IMR-90 (cell line): Measurements from ENCODE around the gene ATP2A3. TPM values are rescaled to one million over a fixed set of nuclear protein-coding genes. Genes with fewer than 3 reads are reported as not detected.
"Not testable (repeated sequence)": the region's sequence is repeated elsewhere in the genome, so short reads cannot be mapped to it uniquely, and the experiment has no call there.

Experiments
- ATAC-seq: fragments of 200-7000 bp; cut with Tn5 transposase; 2 replicates; pipeline ENCODE4 v1.9.1; 2020; ENCODE audit warnings: low read depth, mild to moderate bottlenecking, moderate library complexity
- BruUV-seq: library from RNA; stranded (reverse); fragments of 400-500 nt; replicated peaks from 2 replicates; lab custom pipeline; 2021; lab: Mats Ljungman, UMichigan
- CTCF ChIA-PET: fragments of 300-600 bp; formaldehyde crosslinking; extraction: SDS; loops from one replicate; lab custom pipeline; 2021; ENCODE audit warnings: antibody characterized with exemption; lab: Yijun Ruan, JAX
- POLR2A ChIA-PET: fragments of 300-600 bp; sonication (Branson Sonifier 250); formaldehyde crosslinking; loops from one replicate; lab custom pipeline; 2022; ENCODE audit warnings: antibody characterized with exemption; ENCODE audit not compliant: unreplicated experiment; lab: Charles Lee
- DNase-seq: peaks from one replicate; pipeline ENCODE4 v3.0.0; 2013
- H2AFZ ChIP-seq: replicated peaks from 2 replicates; pipeline ENCODE3; 2013; ENCODE audit warnings: low read length, mild to moderate bottlenecking; ENCODE audit not compliant: poor library complexity
- H2AK5ac ChIP-seq: 2 replicates; pipeline ENCODE4 v1.6.1; 2013; ENCODE audit warnings: low read depth, low read length, inconsistent platforms
- H2AK9ac ChIP-seq: replicated peaks from 2 replicates; pipeline ENCODE3; 2013; ENCODE audit warnings: mild to moderate bottlenecking, low read depth, low read length, moderate library complexity; ENCODE audit not compliant: poor library complexity
- H2BK120ac ChIP-seq: 2 replicates; pipeline ENCODE4 v1.6.1; 2013; ENCODE audit warnings: low read depth, low read length, inconsistent platforms
- H2BK15ac ChIP-seq: 3 replicates; pipeline ENCODE4 v1.6.1; 2013; ENCODE audit warnings: low read depth, low read length, inconsistent platforms
- H2BK20ac ChIP-seq: 2 replicates; pipeline ENCODE4 v1.6.1; 2013; ENCODE audit warnings: low read depth, mild to moderate bottlenecking, inconsistent platforms, low read length, moderate library complexity
- H2BK5ac ChIP-seq: 2 replicates; pipeline ENCODE4 v1.6.1; 2013; ENCODE audit warnings: mild to moderate bottlenecking, low read depth, low read length, inconsistent platforms; ENCODE audit not compliant: poor library complexity, severe bottlenecking
- H3K14ac ChIP-seq: replicated peaks from 2 replicates; pipeline ENCODE4 v1.6.1; 2013; ENCODE audit warnings: low read depth, low read length, inconsistent platforms
- H3K18ac ChIP-seq: 2 replicates; pipeline ENCODE4 v1.6.1; 2013; ENCODE audit warnings: low read depth, low read length, control low read depth
- H3K23ac ChIP-seq: 2 replicates; pipeline ENCODE4 v1.6.1; 2013; ENCODE audit warnings: low read depth, low read length, inconsistent platforms
- H3K27ac ChIP-seq: 2 replicates; pipeline ENCODE4 v1.5.1; 2013; ENCODE audit warnings: mild to moderate bottlenecking, control low read depth, low read length; ENCODE audit not compliant: insufficient read depth
- H3K27me3 ChIP-seq: 2 replicates; pipeline ENCODE4 v1.6.1; 2013; ENCODE audit warnings: low read length; ENCODE audit not compliant: control insufficient read depth, insufficient read depth
- H3K36me3 ChIP-seq: 2 replicates; pipeline ENCODE4 v1.6.1; 2013; ENCODE audit warnings: low read length, mixed read lengths; ENCODE audit not compliant: control insufficient read depth, insufficient read depth
- H3K4ac ChIP-seq: 2 replicates; pipeline ENCODE4 v1.6.1; 2013; ENCODE audit warnings: low read depth, low read length, inconsistent platforms
- H3K4me1 ChIP-seq: 2 replicates; pipeline ENCODE4 v1.6.1; 2013; ENCODE audit warnings: low read length, mixed read lengths; ENCODE audit not compliant: control insufficient read depth, insufficient read depth
- H3K4me2 ChIP-seq: 2 replicates; pipeline ENCODE4 v1.6.1; 2013; ENCODE audit warnings: low read depth, mild to moderate bottlenecking, control low read depth, low read length, moderate library complexity
- H3K4me3 ChIP-seq: 2 replicates; pipeline ENCODE4 v1.5.1; 2013; ENCODE audit warnings: low read depth, mild to moderate bottlenecking, control low read depth, low read length, moderate library complexity; ENCODE audit not compliant: insufficient read depth
- H3K56ac ChIP-seq: 2 replicates; pipeline ENCODE4 v1.6.1; 2013; ENCODE audit warnings: low read length, inconsistent platforms; ENCODE audit not compliant: insufficient read depth; ENCODE audit errors: extremely low read depth
- H3K79me1 ChIP-seq, 2 experiments: 2 replicates each; pipeline ENCODE4 v1.6.1; 2013; ENCODE audit warnings: low read length in 2 of 2, inconsistent platforms in 1 of 2, low read depth in 1 of 2
- H3K9ac ChIP-seq: 2 replicates; pipeline ENCODE4 v1.6.1; 2013; ENCODE audit warnings: low read depth, low read length, control low read depth
- H3K9me1 ChIP-seq: 2 replicates; pipeline ENCODE4 v1.6.1; 2013; ENCODE audit warnings: low read length, inconsistent platforms; ENCODE audit not compliant: insufficient read depth
- H3K9me3 ChIP-seq: 2 replicates; pipeline ENCODE4 v1.6.1; 2013; ENCODE audit warnings: low read length; ENCODE audit not compliant: control insufficient read depth, insufficient read depth
- H4K20me1 ChIP-seq: 2 replicates; pipeline ENCODE4 v1.6.1; 2013; ENCODE audit warnings: low read length, inconsistent platforms; ENCODE audit not compliant: insufficient read depth
- H4K5ac ChIP-seq: 2 replicates; pipeline ENCODE4 v1.6.1; 2013; ENCODE audit warnings: mild to moderate bottlenecking, low read depth, low read length, control low read depth
- H4K8ac ChIP-seq, 2 experiments: 2 replicates each; pipeline ENCODE4 v1.6.1; 2013; ENCODE audit warnings: low read depth in 2 of 2, low read length in 2 of 2, control low read depth in 1 of 2, inconsistent platforms in 1 of 2
- H4K91ac ChIP-seq: 2 replicates; pipeline ENCODE4 v1.6.1; 2013; ENCODE audit warnings: low read depth, low read length, inconsistent platforms; ENCODE audit not compliant: insufficient read depth
- BHLHE40 ChIP-seq: fragments of 150-350 bp; IDR thresholded peaks from 2 replicates; pipeline ENCODE4 v1.6.1; 2016; ENCODE audit warnings: mild to moderate bottlenecking, low read depth, low read length
- CHD1 ChIP-seq: IDR thresholded peaks from 2 replicates; pipeline ENCODE4 v1.6.1; 2012; ENCODE audit warnings: low read depth, low read length, improper control_type of control experiment
- MXI1 ChIP-seq: IDR thresholded peaks from 2 replicates; pipeline ENCODE4 v1.6.1; 2012; ENCODE audit warnings: low read depth, mild to moderate bottlenecking, low read length, moderate library complexity, borderline replicate concordance
- RAD21 ChIP-seq: IDR thresholded peaks from 2 replicates; pipeline ENCODE4 v1.6.1; 2012; ENCODE audit warnings: low read length, improper control_type of control experiment
- RCOR1 ChIP-seq: IDR thresholded peaks from 2 replicates; pipeline ENCODE4 v1.6.1; 2012; ENCODE audit warnings: mild to moderate bottlenecking, low read length, improper control_type of control experiment; ENCODE audit not compliant: insufficient replicate concordance
- SMC3 ChIP-seq: fragments of 150-350 bp; IDR thresholded peaks from 2 replicates; pipeline ENCODE4 v1.6.1; 2016; ENCODE audit warnings: low read depth, mild to moderate bottlenecking, antibody characterized with exemption, low read length, moderate library complexity
- WGBS, 2 experiments: methylation state at CpG; one replicate each; pipeline versions ENCODE4 v1.1.5 to v1.1.7; 2013; ENCODE audit warnings: missing lambda C conversion rate in 2 of 2; ENCODE audit not compliant: insufficient read length in 1 of 2; ENCODE audit errors: extremely low coverage in 2 of 2; 5-methylcytosine and 5-hydroxymethylcytosine counted together
- dilution Hi-C: fragments of 300-500 bp; cut with HindIII; formaldehyde crosslinking; loops from one replicate; pipeline ENCODE4 v1.14.3; 2018; ENCODE audit warnings: low sequenced_read_pairs; ENCODE audit not compliant: unreplicated experiment
- in situ Hi-C: fragments of 300-500 bp; cut with MboI; formaldehyde crosslinking; loops from 3 replicates; pipeline ENCODE4 v1.14.3; 2019; ENCODE audit warnings: low sequenced_read_pairs, inconsistent platforms, mixed read lengths
- intact Hi-C: fragments of 100-400 bp; cut with micrococcal nuclease; formaldehyde crosslinking; loops from 2 replicates; pipeline ENCODE4 v1.10.0; 2022
- polyA plus RNA-seq, 3 experiments: library from polyadenylated mRNA; depleted of rRNA; stranded (reverse); fragments of >200 nt; gene quantifications; 2 replicates each; pipeline ENCODE4 v1.2.3, GENCODE V29; 2012; ENCODE audit warnings: low replicate concordance in 1 of 3
- total RNA-seq: library from RNA; depleted of rRNA; stranded (reverse); fragments of >200 nt; gene quantifications from 2 replicates; pipeline ENCODE4 v1.2.3, GENCODE V29; 2012

ATP2A3 gene
- total and polyA plus RNA-seq, 2 of the 4 experiments (the other 2 are of a cell fraction): 0.18 to 0.63 TPM

DNA sequence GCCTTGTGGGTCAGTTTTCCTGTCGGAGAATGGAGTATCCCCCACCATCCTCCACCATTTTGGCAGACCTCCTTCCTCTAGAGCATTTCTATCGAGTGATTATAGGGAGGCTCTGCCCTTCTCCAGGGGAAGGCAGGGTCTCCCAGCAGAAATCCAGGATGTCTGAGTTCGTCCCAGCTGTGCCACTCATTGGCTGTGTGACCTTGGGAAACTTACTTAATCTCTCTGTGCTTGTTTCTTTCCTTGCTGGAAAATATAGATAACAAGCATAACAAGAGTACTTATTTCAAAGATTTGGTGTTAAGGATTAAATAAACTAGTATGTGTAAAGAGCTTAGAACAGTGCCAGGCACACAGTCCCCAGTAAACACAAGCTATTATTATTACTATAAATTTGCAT is 14.8 kb downstream of the ATP2A3 start:
- no peak overlapping the region for H2AK5ac ChIP-seq
- TF ChIP-seq RCOR1 (no peak), MXI1 (no peak), SMC3 (no peak), BHLHE40 (no peak), RAD21 (no peak), CHD1 (no peak)
- no peak overlapping the region for H4K91ac ChIP-seq
- in situ Hi-C loops: no loop called here
- no peak overlapping the region for H3K4me3 ChIP-seq
- H3K14ac ChIP-seq: no peak overlapping the region
- H3K79me1 ChIP-seq: no peaks in the 10 kb centered on the region
- no peak overlapping the region for H4K8ac ChIP-seq
- dilution Hi-C loops: no loop called here
- no peaks in the 10 kb centered on the region for H3K9me1 ChIP-seq
- H2BK5ac ChIP-seq: no peak overlapping the region
- H3K9me3 ChIP-seq: no peaks in the 10 kb centered on the region
- H3K27me3 ChIP-seq: no peaks in the 10 kb centered on the region
- H2BK120ac ChIP-seq: no peak overlapping the region
- H3K36me3 ChIP-seq: no peaks in the 10 kb centered on the region
- no peak overlapping the region for H3K18ac ChIP-seq
- H4K5ac ChIP-seq: no peak overlapping the region
- ChIA-PET CTCF (interaction anchor here (0.7 kb wide), 1 partner anchor 232 kb away, joined by 3 read pairs; no protein-coding TSS in a partner anchor), POLR2A (interaction anchor here (0.7 kb wide), 1 partner anchor 21 kb away, joined by 10 read pairs; no protein-coding TSS in a partner anchor)
- no peak for ATAC-seq
- no peak overlapping the region for H3K9ac ChIP-seq
- no peaks in the 10 kb centered on the region for H4K20me1 ChIP-seq
- no peak overlapping the region for H3K56ac ChIP-seq
- no peak overlapping the region for H2AK9ac ChIP-seq
- H3K27ac ChIP-seq: no peak overlapping the region
- H3K4me2 ChIP-seq: no peak overlapping the region
- no peak overlapping the region for H3K4ac ChIP-seq
- H2BK15ac ChIP-seq: no peak overlapping the region
- DNase-seq: no peak
- no peak overlapping the region for H2BK20ac ChIP-seq
- intact Hi-C loops: no loop called here
- H3K4me1 ChIP-seq: no peaks in the 10 kb centered on the region
- H2AFZ ChIP-seq: no peak overlapping the region
- BruUV-seq: no TSS peak
- H3K23ac ChIP-seq: no peak overlapping the region
- no CpG with 5 or more reads among the region's 3 CpGs for WGBS, 2 experiments

DNA sequence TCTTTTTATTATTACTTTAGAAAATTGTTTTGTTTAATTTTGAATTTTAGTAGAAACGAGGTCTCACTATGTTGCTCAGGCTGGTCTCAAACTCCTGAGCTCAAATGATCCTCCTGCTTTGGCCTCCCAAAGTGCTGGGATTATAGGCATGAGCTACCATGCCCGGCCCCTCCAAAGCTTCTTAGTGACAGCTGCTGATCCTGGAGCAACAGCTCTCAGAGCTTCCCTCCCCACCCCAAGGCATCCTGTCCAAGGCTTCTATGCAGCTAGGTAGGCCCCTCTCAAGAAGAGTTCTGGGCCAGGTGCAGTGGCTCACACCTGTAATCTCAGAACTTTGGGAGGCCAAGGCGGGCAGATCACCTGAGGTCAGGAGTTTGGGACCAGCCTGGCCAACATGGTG is 15.7 kb downstream of the ATP2A3 start:
- ATAC-seq, H4K5ac ChIP-seq, H4K91ac ChIP-seq, H3K23ac ChIP-seq, H3K4me1 ChIP-seq, H3K27ac ChIP-seq, H3K36me3 ChIP-seq, DNase-seq, H3K56ac ChIP-seq, H3K4ac ChIP-seq, H4K8ac ChIP-seq, H3K27me3 ChIP-seq, dilution Hi-C loops, H3K4me3 ChIP-seq, H2AK9ac ChIP-seq, H3K14ac ChIP-seq, H3K4me2 ChIP-seq, H4K20me1 ChIP-seq, in situ Hi-C loops, H3K9me1 ChIP-seq, intact Hi-C loops, H2AFZ ChIP-seq, H2BK20ac ChIP-seq, CTCF ChIA-PET, BruUV-seq, H2BK15ac ChIP-seq, POLR2A ChIA-PET, H3K9ac ChIP-seq, H3K79me1 ChIP-seq, H2BK5ac ChIP-seq, H3K18ac ChIP-seq, H2AK5ac ChIP-seq, H3K9me3 ChIP-seq, H2BK120ac ChIP-seq: not testable (repeated sequence)
- WGBS, 2 experiments: no CpG with 5 or more reads among the region's 3 CpGs
